RWPE2 (cell line): ENCODE measurements around the gene DSCAM.

ENCODE experiments used
- ATAC-seq: fragments of 200-7000 bp; cut with Tn5 transposase; 3 replicates; pipeline ENCODE4 v1.9.1; 2021; ENCODE audit warnings: low read depth
- DNase-seq: peaks from one replicate; pipeline ENCODE4 v3.0.0-alpha.2; 2020; ENCODE audit warnings: low spot score
- H3K27ac ChIP-seq: fragments of 450-650 bp; 2 replicates; pipeline ENCODE4 v1.5.1; 2017; ENCODE audit warnings: mild to moderate bottlenecking; ENCODE audit not compliant: poor library complexity, severe bottlenecking
- H3K27me3 ChIP-seq: fragments of 250-450 bp; sonication (Bioruptor Pico); 2 replicates; pipeline ENCODE4 v1.5.1; 2021; ENCODE audit warnings: mild to moderate bottlenecking, moderate library complexity; ENCODE audit not compliant: insufficient read depth, poor library complexity, severe bottlenecking
- H3K36me3 ChIP-seq: fragments of 250-450 bp; sonication (Bioruptor Pico); 2 replicates; pipeline ENCODE4 v1.5.1; 2020; ENCODE audit warnings: low read depth, mild to moderate bottlenecking, moderate library complexity
- H3K4me1 ChIP-seq: fragments of 250-450 bp; sonication (Bioruptor Pico); 2 replicates; pipeline ENCODE4 v1.5.1; 2021; ENCODE audit warnings: mild to moderate bottlenecking, moderate library complexity; ENCODE audit not compliant: insufficient read depth, poor library complexity, severe bottlenecking
- H3K4me3 ChIP-seq: fragments of 250-450 bp; sonication (Bioruptor Pico); 2 replicates; pipeline ENCODE4 v1.5.1; 2021; ENCODE audit warnings: mild to moderate bottlenecking, moderate library complexity; ENCODE audit not compliant: severe bottlenecking
- H3K9me3 ChIP-seq: fragments of 250-450 bp; sonication (Bioruptor Pico); 2 replicates; pipeline ENCODE4 v1.5.1; 2021; ENCODE audit warnings: mild to moderate bottlenecking, moderate library complexity; ENCODE audit not compliant: severe bottlenecking
- CTCF ChIP-seq: fragments of 450-650 bp; IDR thresholded peaks from one replicate; pipeline ENCODE4 v1.5.1; 2017; ENCODE audit warnings: mild to moderate bottlenecking, moderate library complexity; ENCODE audit not compliant: poor library complexity, severe bottlenecking

Gene DSCAM

GRCh38 chr21:40490408-40490807 lies 356.6 kb downstream of the DSCAM start:
- Histone ChIP-seq H3K4me3 (no peak overlapping the region), H3K27ac (no peak overlapping the region), H3K36me3 (no peaks in the 10 kb centered on the region), H3K27me3 (no peaks in the 10 kb centered on the region), H3K9me3 (no peaks in the 10 kb centered on the region), H3K4me1 (no peaks in the 10 kb centered on the region)
- no peak for ATAC-seq
- DNase-seq = no peak
- TF ChIP-seq CTCF = no peak

DNA sequence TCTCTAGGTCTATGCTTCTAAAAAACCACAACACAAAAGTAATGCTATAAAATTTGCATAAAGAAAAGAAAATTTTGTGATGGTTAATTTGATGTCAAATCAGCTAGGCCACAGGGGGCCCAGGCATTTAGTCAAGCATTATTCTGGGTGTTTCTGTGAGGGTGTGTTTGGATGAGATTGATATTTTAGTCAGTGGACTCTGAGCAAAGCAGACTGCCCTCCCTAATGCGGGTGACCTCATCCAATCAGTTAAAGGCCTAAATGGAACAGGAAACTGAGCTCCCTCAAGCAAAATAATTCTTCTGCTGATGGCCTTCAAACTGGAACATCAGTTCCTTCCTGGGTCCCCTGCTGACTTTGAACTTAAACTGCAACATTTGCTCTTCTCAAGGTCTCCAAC lies 358.0 kb downstream of the DSCAM start:
- ATAC-seq (no peak), DNase-seq (no peak)
- no peaks in the 10 kb centered on the region for H3K36me3 ChIP-seq
- no peaks in the 10 kb centered on the region for H3K4me1 ChIP-seq
- TF ChIP-seq CTCF = no peak
- no peak overlapping the region for H3K4me3 ChIP-seq
- H3K27ac ChIP-seq = no peak overlapping the region
- no peaks in the 10 kb centered on the region for H3K27me3 ChIP-seq
- no peaks in the 10 kb centered on the region for H3K9me3 ChIP-seq

DNA sequence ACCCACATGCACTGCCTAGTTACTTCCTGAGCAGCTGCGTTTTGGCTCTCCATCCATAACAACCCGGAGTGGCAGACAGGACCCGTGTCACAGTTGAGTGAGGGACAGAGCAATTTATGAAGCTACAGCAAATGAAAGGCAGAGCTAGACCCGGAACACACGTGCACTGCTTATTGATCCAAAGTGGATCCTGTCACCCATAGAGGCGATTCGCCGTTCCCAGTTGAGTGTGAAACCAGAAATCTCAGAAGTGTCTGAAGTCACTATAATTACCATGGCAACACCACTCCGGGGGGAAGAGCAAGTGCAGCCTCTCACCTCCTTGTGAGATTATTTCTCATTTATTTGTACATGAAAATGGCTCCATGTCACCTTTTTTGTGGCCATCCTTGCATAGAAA lies 365.2 kb downstream of the DSCAM start:
- no peak overlapping the region for H3K27ac ChIP-seq
- no peak for TF ChIP-seq CTCF
- DNase-seq (no peak), ATAC-seq (no peak)
- no peak overlapping the region for H3K4me3 ChIP-seq
- no peaks in the 10 kb centered on the region for H3K27me3 ChIP-seq
- H3K4me1 ChIP-seq = no peaks in the 10 kb centered on the region
- no peaks in the 10 kb centered on the region for H3K36me3 ChIP-seq
- H3K9me3 ChIP-seq = no peaks in the 10 kb centered on the region

DNA sequence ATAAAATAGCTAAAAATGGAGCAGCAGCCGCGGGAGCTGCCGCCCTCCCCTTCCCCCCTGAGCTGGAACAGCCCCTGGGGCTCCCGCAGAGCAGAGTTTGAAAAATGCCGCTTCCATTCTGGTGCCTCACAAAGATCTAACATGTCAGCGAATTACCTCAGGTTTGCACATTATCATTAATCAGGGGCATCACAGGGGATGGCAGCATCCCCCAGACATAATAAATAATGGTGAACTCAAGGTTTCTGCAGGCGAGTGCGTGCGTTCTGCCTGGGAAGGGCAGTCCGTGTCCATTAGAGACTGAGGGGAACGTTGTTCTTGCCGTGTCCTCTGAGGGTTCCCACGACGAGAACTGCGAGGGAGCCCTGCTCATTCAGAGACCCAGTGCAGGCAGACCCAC lies 372.4 kb downstream of the DSCAM start:
- ATAC-seq (no peak), DNase-seq (no peak)
- H3K9me3 ChIP-seq = no peaks in the 10 kb centered on the region
- no peak overlapping the region for H3K27ac ChIP-seq
- H3K4me3 ChIP-seq = no peak overlapping the region
- no peak for TF ChIP-seq CTCF
- no peaks in the 10 kb centered on the region for H3K36me3 ChIP-seq
- no peaks in the 10 kb centered on the region for H3K27me3 ChIP-seq
- no peaks in the 10 kb centered on the region for H3K4me1 ChIP-seq

GRCh38 chr21:40472013-40472412 lies 374.9 kb downstream of the DSCAM start:
- Histone ChIP-seq H3K4me1 (no peaks in the 10 kb centered on the region), H3K36me3 (peaks cover 3% of the 10 kb centered on the region; the same call in 1 of the 2 replicates), H3K4me3 (no peak overlapping the region), H3K9me3 (no peaks in the 10 kb centered on the region), H3K27ac (no peak overlapping the region), H3K27me3 (peaks cover 4% of the 10 kb centered on the region)
- no peak for TF ChIP-seq CTCF
- DNase-seq (no peak), ATAC-seq (no peak)
